ENCODE results near the gene FANCB. TPM values are rescaled to one million over a fixed set of nuclear protein-coding genes. Genes with fewer than 3 reads are reported as not detected.

Gene FANCB
- total and polyA plus RNA-seq, 2 donors (not counting 3 experiments of a cell fraction or from before 2014, with no cell fraction given) = 1.3 to 6.6 TPM

DNA sequence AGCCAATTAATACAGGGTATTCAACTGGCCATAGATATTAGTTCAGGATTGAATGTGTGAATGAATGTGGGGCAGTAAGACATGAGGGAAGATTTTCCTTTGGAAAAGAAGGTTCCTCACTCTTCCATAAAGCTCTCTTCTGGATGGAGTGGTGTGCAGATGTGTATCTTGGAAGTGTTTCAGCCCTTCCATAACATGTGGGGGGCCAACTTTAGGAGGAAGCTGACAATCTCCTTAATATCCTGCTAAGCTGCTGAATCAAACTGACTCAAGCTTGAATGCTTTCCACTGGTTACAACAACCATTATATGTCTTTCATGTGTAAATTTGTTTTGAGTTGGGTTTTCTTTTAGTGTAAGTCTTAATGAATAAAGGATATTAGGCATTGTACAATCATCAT, 40.3 kb downstream of the FANCB start:
- no peaks in the 10 kb centered on the region for H3K4me1 ChIP-seq (ENCODE audit: control insufficient read depth, extremely low read depth, insufficient read depth, low read length)
- H3K4me2 ChIP-seq (ENCODE audit: insufficient read depth, low read length) = no peak overlapping the region
- H4K20me1 ChIP-seq (replicated peaks; ENCODE audit: control insufficient read depth, extremely low read depth, insufficient read depth, low read length) = no peaks in the 10 kb centered on the region
- H3K9me3 ChIP-seq (replicated peaks; ENCODE audit: control insufficient read depth, insufficient read depth, low read length) = no peaks in the 10 kb centered on the region
- dilution Hi-C loops (cut with MboI; ENCODE audit: extremely low pct_ligation_motif_present, low sequenced_read_pairs) = no loop called here
- ChIA-PET CTCF (interaction anchor here (1.2 kb wide), 2 partner anchors 10 kb away, joined by 4 read pairs; no protein-coding TSS in a partner anchor), POLR2A (no interaction called here)
- no peaks in the 10 kb centered on the region for H3K36me3 ChIP-seq (ENCODE audit: control insufficient read depth in 2 of 2, extremely low read depth in 1 of 2, insufficient read depth in 2 of 2, low read length in 2 of 2)
- no peak overlapping the region for H3K4me3 ChIP-seq (replicated peaks in 1 of 3; ENCODE audit: insufficient read depth in 1 of 3, low read depth in 1 of 3, low read length in 3 of 3)
- H2AFZ ChIP-seq (ENCODE audit: low read depth, low read length) = no peak overlapping the region
- no peaks in the 10 kb centered on the region for H3K9me1 ChIP-seq (replicated peaks; ENCODE audit: control insufficient read depth, extremely low read depth, insufficient read depth, low read length)
- no peak overlapping the region for H3K9ac ChIP-seq (replicated peaks; ENCODE audit: extremely low read depth, insufficient read depth, low read length)
- FAIRE-seq (peak; percentile 38), DNase-seq (ENCODE audit: low read depth, low spot score) (peak; percentile 34)
- H3K27ac ChIP-seq (ENCODE audit: insufficient read depth, low read depth, low read length) = no peak overlapping the region
- H3K27me3 ChIP-seq (ENCODE audit: control insufficient read depth in 2 of 2, insufficient read depth in 2 of 2, low read length in 2 of 2) = no peaks in the 10 kb centered on the region
- no TSS peak for BruUV-seq (replicated peaks)
- TF ChIP-seq POLR2A (IDR thresholded peaks at IDR 0.05; ENCODE audit: low read depth, low read length) = no peak
- no peak for TF ChIP-seq FOS (IDR thresholded peaks at IDR 0.05; ENCODE audit: borderline replicate concordance, insufficient read depth, low read length)
- TF ChIP-seq GATA2 (IDR thresholded peaks at IDR 0.05; ENCODE audit: insufficient read depth, insufficient read length, low read depth, low read length) = no peak
- TF ChIP-seq EZH2 (IDR thresholded peaks at IDR 0.05; ENCODE audit: borderline replicate concordance, low read depth, low read length, severe bottlenecking) = no peak
- no peak for TF ChIP-seq MYC (IDR thresholded peaks at IDR 0.05; ENCODE audit: low read depth, low read length)
- no peak for TF ChIP-seq JUN (IDR thresholded peaks at IDR 0.05; ENCODE audit: borderline replicate concordance, insufficient read depth, insufficient read length, low read depth)
- no peak for TF ChIP-seq POLR2AphosphoS5 (IDR thresholded peaks at IDR 0.05; ENCODE audit: insufficient read depth, low read depth, low read length)
- TF ChIP-seq, protein P1, sequence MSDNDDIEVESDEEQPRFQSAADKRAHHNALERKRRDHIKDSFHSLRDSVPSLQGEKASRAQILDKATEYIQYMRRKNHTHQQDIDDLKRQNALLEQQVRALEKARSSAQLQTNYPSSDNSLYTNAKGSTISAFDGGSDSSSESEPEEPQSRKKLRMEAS (IDR thresholded peaks at IDR 0.05; ENCODE audit: insufficient read depth, insufficient read length) = no peak
- TF ChIP-seq, protein P2, sequence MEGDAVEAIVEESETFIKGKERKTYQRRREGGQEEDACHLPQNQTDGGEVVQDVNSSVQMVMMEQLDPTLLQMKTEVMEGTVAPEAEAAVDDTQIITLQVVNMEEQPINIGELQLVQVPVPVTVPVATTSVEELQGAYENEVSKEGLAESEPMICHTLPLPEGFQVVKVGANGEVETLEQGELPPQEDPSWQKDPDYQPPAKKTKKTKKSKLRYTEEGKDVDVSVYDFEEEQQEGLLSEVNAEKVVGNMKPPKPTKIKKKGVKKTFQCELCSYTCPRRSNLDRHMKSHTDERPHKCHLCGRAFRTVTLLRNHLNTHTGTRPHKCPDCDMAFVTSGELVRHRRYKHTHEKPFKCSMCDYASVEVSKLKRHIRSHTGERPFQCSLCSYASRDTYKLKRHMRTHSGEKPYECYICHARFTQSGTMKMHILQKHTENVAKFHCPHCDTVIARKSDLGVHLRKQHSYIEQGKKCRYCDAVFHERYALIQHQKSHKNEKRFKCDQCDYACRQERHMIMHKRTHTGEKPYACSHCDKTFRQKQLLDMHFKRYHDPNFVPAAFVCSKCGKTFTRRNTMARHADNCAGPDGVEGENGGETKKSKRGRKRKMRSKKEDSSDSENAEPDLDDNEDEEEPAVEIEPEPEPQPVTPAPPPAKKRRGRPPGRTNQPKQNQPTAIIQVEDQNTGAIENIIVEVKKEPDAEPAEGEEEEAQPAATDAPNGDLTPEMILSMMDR (IDR thresholded peaks at IDR 0.05; ENCODE audit: extremely low read depth in 1 of 2, insufficient read depth in 1 of 2, low read depth in 1 of 2, low read length in 2 of 2) = no peak
- intact Hi-C loops (cut with micrococcal nuclease) = no loop called here
- H3K79me2 ChIP-seq (ENCODE audit: control insufficient read depth, insufficient read depth, low read length) = no peaks in the 10 kb centered on the region
